Activated CD8-positive, alpha-beta memory T cell treated with anti-CD3 and anti-CD28 coated beads for 24 hours (primary cell): Measurements from ENCODE around the gene BORCS6.
A peak's percentile ranks its signal among the peaks of the same experiment; 100 is the strongest.

Experiments used
- DNase-seq: peaks from one replicate; pipeline ENCODE4 v3.0.0-alpha.2; 2020

BORCS6 gene

DNA sequence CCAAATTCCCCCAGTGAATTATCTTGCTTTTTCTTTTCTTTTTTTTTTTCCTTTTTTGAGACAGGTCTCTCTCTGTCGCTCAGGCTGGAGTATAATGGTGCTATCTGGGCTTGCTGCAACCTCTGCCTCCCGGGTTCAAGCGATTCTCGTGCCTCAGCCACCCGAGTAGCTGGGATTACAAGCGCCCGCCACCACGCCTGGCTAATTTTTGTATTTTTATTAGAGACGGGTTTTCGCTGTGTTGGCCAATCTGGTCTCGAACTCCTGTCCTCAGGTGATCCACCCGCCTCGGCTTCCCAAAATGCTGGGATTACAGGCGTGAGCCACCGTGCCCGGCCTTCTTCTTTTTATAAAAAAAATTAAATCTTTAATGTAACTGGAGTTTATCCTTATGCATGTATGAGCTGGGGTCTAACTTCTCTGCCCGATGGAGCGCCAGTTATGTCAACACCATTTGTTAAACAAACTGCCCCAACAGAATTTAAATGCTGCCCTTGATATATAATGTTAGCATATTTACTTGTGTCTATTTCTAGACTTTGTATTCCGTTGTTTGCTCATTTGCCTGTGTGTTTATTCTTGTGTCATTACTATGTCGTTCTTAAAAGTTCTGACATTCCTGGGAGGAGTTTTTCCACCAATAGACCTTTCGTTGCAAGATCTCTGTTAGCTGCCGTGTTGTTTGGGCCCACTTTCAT lies 20.9 kb upstream of the BORCS6 start:
- peak; percentile 68 for DNase-seq

DNA sequence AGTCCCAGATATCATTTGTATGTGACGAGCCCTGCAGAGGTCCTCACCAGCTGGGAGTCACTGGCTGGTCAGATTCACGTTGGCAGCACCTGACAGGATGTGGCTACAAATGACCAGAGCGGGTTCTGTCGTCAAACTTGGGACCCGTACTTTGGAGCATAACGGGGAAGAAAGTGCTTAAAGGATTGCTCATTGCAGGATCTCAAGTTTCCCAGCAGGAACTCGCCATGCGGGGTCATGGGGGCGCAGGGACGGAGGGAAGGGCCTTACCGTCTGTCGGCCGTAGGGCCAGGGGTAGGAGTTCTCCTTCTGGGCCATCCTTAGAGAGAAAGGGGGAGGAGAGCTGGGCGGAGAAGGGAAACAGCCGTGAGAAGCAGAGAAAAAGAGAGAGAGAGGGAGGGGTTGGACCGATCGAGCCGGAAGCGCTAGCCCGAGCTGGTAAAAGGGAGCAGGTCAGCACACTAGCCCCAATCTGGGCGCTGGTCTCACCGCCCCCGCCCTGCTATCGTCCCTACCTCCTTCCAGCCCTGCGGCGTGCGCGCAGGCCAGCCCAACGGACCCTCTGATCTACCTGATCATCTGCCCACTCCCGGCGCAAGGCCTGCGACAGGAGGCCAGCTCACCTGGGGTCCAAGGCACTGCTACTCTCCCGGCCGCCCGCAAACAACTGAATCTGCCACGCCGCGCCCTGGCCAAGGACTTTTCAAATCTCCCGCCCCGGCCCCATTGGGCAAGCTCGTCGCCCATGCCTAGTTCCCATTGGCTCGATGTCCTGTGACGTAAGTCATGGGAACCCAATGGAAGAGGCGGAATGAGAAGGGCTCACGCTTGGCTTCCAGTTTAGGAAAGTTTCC lies 20.2 kb upstream of the BORCS6 start, which contains the start of gene AURKB:
AURKB (minus strand) TSS at position 669 of the 854 bp plus-strand sequence; CDS start at position 318, 351 bp downstream.
- peak; percentile 92 for DNase-seq

DNA sequence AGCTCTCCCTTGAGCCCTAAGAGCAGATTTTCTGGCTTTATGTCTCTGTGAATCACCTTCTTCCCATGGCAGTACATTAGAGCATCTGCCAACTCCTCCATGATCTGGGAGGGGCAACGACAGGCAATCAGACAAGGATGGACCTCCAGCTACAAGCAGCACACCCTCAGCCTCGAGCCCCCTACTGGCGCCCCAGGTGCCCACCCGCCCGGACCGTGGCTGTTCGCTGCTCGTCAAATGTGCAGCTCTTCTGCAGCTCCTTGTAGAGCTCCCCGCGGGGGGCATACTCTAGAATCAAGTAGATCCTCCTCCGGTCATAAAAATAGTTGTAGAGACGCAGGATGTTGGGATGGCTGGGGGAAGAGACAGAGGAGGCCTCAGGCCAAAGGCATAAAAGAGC lies 16.6 kb upstream of the BORCS6 start:
- no peak for DNase-seq

DNA sequence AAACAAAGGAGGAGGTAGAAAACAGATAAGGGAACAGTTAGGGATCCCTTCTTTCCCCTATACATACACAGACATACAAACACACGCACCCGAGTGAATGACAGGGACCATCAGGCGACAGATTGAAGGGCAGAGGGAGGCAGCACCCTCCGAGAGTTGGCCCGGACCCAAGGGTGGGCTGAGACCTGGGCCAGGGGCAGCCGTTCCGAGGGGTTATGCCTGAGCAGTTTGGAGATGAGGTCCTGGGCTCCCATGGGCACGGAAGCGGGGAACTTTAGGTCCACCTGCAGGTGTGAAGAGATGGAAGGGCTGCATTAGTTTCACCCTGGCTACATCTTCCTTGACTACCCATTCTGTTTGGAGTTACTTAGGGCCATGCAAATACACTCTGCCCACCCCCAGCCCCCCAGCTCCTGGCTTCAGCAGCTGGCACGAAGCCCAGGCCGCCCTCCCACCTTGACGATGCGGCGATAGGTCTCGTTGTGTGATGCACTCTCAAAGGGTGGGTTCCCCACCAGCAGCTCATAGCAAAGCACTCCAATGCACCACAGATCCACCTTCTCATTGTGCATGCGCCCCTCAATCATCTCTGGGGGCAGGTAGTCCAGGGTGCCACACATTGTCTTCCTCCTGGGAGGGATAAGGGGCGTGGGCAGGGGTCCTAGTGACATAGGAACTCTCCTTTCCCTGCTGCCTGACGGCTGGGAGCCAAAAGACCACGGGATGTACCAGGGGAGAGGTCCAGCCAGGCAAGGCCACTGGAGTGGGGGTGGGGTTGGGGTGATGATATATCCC lies 15.0 kb upstream of the BORCS6 start:
- DNase-seq, result no peak

DNA sequence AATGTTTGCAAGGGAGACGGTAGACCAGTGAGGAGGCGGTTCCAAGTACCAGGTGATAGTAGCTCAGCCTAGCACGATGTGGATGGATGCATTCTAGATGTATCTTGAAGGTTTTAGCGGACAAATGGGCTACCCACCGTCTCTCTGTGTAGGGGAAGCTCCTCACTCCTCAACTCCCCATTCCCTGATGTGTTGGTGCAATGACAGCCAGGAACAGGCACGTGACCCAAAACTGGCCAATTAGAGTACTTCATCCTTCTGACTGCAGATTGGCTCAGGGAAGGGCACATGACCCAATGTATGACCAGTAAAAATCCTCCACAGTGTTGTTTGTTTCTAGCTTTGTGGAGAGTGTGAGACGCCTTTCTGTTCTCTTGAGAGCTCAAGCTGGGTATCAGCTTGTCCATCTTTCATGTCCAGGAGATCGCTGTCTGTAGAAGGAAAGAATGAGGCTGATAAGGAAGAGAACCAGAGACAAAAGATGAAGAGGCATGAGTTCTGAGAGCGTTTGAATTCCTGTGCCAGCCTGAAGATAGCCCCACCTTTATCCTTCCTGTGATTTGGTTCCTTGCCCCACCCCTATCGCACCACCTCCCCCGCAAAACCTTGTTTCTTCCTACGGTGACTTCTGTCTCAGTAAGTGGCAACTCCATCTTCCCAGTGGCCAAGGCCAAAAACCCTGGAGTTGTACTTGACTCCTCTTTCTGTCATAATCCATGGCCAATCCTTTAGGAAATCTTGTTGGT lies 2.3 kb upstream of the BORCS6 start:
- DNase-seq, result peak; percentile 72

DNA sequence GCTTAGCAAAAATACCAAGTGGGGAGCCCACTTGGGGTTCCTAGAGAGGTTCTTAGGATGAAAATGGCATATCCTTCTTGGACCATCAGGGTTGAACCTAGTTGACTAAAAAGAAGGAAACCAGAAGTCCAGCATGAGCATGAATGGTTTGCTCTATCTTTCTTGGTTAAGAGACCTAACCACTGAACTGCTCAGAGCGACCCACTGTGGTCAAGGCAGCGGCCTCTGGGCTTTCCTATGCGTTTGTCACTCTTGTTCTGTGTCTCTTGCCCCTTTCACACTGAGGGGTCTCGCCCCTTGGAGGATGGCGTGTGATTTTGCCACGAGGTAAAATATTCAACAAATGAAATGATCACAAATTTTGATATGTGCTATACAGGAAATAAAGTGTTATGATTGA lies 526 bp upstream of the BORCS6 start:
- DNase-seq, result no peak

DNA sequence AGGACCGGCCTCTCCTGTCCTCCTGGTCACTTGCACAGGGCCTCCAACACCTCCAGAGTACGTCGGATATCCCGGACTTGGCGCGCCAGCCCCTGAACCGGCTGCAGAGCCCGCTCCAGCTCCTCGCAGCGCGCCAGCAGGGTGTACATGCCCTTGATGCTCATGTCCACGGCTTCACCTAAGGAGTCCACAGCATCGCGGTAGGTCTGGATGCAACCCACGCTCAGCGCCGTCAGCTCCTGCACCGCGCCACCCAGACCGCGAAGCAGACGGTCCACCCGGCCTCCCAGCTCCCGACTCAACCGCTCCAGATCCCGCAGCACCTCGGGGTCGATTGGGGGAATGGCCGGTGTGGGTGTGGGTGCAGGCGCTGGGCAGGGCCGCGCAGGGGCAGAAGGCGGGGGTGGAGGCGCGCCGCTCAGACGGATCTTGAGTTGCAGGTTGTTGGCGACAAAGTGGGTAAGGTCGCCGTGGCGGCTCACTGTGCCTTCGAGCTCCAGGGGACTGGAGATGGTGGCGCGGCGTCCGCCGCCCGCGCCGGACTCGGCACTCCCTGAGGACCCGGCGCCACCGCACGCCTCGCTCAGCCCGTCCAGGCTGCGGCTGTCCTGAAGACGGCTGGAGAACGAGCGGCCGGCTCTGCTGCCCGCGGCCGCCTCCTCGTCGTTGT lies 804 bp downstream of the BORCS6 start:
- DNase-seq, result peak; percentile 69

DNA sequence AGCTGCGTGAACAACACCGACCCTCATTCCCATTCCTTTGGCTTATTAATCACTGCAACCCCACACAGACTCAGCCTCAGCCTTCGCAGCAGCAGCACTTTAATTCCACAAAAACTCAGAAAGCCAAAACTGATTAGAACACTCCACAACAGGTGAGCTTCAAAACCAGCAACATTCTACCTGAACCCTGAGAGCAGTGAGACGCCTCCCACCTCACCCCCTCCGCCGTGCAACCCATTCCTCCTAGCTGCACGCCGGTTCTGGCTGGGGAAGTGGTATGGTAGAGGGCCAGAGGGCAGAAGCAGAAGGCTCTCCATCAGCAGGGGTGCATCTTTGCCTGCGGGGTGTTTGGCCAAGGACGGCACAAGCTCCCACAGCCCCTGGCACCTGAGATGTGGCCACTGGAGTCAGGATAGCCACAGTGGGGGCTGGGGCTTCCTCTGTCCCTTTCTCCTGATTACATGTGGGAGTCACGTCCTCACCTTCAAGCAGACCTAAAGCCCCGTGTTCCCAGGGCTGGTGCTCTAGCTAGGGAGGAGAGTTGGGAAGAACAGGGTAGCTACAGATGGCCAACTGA lies 1.6 kb downstream of the BORCS6 start:
- DNase-seq, result peak; percentile 66

DNA sequence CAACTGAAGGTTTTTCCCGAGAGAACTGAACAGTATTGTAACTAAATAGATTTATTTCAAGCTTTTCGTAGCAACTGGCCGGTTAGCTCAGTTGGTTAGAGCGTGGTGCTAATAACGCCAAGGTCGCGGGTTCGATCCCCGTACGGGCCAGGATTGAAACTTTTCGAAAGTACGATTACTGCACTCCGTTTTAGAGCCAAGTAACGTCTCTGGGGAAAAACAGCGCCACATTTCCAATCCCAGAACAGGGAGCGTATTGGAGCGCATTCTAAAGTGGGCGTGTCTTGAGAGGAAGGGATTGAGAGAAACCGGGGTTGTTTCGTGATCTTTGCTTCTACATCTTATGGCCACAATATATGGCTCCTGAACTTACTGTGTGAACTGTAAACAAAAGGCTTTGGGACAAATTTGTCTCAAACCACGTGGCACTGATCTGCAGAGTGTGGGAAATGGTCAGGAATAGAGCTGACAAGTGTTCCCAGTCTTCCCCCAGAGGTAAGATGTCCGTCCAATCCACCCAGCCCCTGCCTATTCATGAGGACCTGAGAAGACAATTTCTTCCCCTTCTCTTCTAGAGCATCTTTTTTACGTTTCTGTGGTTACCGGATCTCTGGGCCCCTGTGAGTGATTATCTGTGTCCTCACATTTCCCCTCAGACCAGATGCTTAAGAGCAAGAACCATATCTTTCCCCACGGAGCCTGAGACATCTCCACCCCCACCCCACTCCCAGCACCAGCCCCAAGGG lies 2.3 kb downstream of the BORCS6 start:
- peak; percentile 99 for DNase-seq

DNA sequence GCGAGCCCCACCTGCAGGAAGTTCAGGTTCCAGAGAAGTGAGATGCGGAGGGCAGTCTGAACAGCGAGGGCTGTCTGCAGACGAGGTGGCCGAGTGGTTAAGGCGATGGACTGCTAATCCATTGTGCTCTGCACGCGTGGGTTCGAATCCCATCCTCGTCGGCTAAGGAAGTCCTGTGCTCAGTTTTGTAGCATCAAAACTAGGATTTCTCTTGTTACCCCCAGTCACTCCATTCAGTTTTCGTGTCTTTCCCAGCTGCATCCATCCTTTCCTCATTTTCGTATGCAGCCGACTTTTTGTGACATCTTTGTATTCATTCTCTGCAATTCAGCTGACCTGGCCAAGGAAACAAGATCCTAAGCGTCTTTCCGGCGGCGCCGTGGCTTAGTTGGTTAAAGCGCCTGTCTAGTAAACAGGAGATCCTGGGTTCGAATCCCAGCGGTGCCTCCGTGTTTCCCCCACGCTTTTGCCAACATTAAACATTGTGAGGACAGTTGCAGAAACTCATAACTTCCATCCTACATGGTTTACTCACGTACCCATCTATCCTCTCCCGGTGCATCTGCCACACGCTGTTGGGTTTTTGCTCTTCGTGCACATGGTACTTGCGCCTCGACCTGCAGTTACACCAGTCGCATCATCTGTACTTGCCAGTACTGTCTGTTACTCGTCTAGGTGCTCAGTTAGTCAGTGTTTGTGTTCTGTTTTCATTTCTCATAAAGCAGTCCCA lies 3.0 kb downstream of the BORCS6 start:
- peak; percentile 100 for DNase-seq

DNA sequence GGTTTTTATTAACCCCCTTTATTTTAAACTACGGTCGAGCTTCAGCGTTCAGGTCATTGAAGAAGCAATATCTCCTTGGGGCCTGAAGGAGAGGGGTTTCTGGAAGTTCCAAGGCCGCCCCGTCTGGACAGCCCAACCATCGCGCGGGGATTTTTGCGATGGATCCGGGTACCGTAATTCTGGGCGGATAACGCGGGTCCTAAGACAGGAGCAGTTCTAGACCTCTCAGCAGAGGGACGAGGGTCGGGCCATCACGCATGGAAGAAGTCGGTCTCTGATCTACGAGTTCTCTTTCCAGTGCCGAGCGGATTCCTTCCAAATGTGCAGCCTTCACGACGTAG lies 3.6 kb downstream of the BORCS6 start:
- DNase-seq, result no peak

DNA sequence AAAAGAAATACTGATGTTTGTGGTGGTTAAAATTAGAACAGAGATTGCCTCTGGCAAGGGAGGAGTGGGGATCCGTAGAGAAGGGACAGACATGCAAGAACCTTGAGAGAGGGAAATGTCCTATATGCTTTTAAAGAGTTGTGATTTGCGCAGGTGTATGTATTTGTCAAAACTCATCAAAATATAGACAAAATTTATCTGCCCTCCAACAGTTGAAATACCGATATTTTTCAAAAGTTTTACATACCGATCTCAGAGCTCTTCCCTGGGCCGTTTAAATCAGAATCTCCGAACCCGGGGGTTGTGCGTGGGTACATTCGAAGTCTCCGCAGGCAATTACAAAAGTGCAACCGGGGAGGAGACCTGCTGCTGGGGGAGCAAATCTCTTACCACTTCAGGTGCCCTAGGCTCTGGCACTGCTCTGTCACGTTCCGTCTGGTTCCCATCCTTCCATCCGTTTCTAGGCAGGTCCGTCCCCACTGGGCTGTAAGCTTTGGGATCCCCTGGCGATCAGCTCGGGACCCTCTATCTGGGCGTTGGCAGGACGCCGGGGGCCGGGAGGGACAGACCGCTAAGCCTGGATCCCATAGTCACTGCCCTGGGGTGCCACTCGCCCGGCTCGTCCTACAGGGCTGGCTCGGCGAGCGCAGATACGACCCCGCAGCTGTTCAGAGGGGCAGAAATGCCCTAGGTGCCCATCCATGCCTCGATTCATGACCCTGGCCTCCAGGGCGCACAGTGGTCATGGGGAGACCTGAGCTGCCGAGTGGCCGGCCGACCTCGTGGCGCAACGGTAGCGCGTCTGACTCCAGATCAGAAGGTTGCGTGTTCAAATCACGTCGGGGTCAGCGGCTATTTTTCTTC lies 4.2 kb downstream of the BORCS6 start:
- DNase-seq, result peak; percentile 100

DNA sequence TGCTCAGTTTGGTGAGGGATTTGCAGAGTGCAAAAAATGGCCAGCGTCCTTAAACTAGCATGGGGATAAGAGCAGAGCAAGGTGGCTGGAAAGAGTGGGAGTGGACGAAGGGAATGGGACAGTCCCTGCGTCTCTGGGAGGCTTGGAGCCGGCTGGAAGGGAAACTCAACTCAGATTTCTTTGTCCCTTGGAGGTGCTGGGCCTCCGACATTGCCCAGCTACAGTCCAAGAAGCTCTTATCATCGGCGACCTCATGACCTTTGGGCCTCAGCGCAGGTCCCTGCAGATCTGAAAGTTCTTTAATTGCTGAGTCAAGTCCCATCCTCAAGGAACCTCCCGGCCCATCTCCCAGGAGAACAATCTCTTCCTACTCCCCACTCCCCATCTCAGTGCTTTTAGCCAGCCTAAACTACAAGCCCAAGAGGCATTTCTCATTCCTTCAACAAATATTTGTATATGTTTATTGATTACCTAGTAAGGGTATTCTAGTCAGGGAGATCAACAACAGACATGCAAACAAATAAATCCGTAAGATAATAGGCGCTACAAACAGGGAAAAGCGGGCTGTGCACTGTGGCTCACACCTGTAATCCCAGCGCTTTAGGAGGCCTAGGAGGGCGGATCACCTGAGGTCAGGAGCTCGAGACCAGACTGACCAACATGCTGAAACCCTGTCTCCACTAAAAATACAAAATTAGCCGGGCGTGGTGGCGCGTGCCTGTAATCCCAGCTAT lies 12.8 kb downstream of the BORCS6 start:
- no peak for DNase-seq

DNA sequence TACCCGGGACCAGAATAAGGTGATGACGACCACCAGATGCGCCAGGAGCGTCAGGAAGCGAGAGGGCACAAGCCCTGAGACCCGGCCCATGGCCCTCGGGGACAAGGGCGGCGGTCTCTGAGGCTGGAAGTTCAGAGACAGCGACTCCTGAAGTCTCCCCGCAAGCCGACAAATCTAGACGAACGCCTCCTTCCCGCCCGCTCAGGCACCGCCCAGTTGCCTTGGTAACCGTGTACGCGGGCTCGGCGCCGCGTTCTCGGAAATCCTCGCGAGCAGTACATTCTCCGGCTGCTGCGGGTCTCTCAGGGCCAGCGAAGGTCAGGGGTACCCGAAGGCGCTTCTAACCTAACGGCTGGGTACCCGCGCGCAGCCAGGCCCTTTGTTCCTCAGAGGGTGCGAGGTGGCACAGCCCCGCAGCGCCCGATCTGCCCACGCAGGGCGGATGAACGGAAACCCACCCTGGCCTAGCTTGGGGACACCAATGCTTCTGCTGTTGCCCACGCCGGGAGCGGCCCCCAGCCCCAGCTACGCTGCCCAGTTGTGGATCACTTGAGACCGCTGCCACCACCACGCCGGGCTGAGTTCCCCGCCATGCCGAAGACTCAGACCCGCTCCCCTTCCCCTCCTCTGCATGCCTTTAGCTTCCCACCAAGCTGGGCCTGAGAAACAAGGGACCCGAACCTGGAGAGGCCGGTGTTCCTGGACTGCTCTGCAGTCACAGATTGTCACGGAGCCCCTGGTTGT lies 13.6 kb downstream of the BORCS6 start, which contains the start of gene TMEM107:
TMEM107 (minus strand) TSS at position 184 of the 744 bp plus-strand sequence; CDS start at position 90, 94 bp downstream.
- DNase-seq, result peak; percentile 91

DNA sequence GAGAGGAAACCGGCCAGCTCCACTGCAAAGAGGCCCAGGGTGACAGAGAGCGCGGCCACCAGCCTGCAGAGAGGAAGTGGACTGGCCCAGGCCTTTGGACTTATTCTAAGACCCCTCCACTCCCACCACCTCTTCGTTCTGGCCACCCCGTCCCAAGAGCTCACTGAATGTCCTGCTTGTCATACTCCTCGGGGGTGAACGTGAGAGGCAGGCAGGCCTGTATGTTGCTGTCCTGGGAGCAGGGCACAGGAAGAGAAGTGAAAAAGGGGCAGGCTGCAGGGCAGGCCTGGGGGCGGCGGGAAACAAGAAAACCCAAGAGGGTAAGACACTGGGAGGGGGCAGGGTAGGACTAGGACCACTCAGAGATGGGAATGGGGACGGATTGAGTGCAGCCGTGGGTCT lies 14.2 kb downstream of the BORCS6 start:
- DNase-seq, result no peak

DNA sequence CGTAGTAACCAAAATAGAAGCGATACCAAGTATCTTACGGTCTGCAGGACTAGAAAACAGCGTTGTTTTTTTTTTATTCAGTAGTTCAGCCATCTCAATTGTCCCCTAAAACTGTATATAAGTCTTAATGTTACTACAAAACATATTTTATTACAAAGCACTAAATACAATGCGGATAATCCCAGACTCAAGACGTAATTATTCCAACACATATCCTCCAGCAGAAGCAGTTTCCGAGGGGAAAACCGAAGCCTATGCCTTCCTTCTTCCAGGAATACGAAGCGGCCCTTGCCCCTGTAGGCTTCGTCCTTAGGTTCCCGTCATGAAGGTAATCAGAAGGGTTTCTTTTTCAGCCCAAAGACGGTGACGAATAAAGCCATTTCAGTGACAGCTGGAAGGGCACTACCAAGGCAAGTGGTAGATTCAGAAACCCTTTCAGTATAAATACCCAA lies 16.1 kb downstream of the BORCS6 start:
- DNase-seq, result peak; percentile 62

DNA sequence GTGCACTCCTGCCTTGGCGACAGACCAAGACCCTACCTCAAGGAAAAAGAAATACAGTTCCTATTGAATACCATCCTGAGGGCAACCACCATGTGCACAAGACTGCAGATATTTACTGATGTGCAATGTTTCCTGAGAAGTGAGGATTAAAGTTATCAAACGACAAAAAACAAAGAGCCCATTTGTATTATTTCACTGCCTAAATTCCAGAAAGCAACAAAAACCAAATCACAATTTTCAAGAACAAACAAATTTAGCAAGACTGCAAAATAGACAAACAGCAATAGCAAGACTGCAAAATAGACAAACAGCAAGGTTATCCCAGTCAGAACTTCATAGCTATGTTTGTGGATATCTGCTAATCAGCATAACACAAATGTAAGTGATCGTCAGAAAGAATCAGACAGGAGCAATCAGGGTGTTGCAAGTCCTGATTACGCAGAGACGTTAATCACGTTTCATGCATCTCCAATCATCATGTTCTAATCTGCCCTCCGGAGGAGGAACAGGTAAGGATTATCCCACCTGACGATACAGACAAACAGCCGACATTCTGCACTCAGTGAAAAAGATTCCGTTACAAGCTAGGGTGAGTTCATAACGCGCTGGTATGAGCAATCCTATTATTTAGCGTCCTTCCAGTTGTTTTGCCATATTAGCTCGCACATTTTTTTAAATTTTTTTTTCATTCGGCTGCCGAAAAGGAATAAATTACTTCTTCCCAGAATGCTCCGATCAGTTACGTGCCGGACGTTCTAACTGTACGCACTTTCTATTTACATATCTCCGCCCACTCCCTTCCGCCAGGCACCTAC lies 16.7 kb downstream of the BORCS6 start:
- DNase-seq, result peak; percentile 87
